Stimulated activated CD8-positive, alpha-beta memory T cell treated with anti-CD3 and anti-CD28 coated beads, Interleukin-2, amount 100 ng/mL, for 48 hours (primary cell): ENCODE measurements around the gene MPV17L2.
"Not testable (repeated sequence)": the region's sequence is repeated elsewhere in the genome, so short reads cannot be mapped to it uniquely, and the experiment has no call there.

Experiments used
- DNase-seq, 2 donors: peaks; one replicate each; pipeline ENCODE4 v3.0.0-alpha.2; 2020; ENCODE audit warnings: low read depth in 2 of 2

The MPV17L2 gene

DNA sequence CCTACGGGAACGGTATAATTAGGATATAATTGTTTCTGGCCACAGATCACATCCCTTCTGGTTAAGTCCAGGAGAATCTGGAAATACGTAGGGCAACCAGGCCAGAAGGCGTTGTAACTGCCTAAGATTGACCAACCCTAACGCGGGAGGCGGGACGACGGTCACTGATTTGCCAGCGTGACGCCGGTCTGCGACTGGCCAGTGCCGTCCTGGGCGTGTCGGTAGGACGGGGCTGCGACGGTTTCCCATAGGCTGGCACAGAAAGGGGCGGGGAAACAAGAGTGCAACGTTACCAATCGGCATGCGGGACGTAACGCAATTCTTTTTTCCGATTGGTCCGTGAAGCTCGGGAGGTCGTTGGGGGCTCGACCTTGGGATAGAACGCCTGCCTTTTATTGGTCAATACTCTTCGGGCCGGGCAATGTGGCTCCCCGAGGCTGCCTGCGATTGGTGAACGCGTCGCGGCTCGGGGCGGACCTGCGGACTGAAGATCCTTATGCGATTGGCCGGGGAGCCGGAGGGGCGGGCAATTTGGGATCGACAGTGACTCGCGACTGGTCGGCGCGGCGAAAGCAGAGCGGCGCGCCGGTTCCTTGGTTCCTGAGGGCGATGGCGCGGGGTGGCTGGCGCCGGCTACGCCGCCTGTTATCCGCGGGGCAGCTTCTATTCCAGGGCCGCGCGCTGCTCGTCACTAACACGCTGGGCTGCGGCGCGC lies at the start of gene MPV17L2:
MPV17L2 (plus strand) TSS at position 546 of the 715 bp plus-strand sequence; CDS start at position 610, 64 bp downstream.
- DNase-seq, result peak; percentile 95 to 97

DNA sequence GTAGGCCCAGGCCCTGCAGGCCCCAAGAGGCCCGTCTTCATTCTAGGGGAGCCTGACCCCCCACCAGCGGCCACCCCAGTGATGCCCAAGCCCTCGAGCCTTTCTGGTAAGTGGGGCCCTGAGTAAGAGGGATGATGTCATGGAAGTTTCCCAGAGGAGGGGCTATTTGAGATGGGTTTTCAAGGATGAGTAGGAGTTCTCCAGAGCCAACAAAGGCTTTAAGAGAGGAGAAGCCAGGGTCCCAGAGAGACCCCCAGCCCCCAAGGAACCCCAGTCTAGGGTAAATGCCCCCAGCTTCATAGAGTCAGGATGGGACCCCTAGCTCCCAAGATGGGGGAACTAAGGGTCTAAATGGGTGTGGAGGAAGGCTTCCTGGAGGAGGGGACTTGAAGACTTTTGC lies 49.1 kb upstream of the MPV17L2 start:
- DNase-seq, result no peak

DNA sequence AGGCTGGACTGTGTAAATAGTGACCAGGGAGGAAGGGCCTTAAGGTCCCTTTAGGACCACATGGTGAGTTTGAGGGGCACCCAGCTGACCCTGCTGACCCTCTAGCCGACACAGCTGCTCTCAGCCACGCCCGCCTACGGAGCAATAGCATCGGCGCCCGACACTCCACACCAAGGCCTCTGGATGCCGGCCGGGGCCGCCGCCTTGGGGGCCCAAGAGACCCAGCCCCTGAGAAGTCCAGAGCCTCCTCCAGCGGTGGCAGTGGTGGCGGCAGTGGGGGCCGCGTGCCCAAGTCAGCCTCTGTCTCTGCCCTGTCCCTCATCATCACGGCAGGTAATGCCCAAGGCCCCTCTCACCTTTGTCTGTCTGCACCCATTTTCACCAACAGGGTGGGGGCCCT lies 48.7 kb upstream of the MPV17L2 start:
- no peak for DNase-seq

DNA sequence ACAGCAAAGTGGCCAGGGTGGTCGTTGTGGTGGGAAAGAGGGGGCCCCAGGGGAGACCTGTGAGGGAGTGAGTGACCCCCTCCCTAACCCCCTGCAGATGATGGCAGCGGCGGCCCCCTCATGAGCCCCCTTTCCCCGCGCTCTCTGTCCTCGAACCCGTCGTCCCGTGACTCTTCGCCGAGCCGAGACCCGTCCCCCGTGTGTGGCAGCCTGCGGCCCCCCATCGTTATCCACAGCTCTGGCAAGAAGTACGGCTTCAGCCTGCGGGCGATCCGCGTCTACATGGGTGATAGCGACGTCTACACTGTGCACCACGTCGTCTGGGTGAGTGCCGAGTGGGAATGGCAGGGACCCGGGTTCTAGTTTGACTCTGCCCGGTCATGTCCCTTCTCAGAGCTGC lies 48.1 kb upstream of the MPV17L2 start:
- no peak for DNase-seq

DNA sequence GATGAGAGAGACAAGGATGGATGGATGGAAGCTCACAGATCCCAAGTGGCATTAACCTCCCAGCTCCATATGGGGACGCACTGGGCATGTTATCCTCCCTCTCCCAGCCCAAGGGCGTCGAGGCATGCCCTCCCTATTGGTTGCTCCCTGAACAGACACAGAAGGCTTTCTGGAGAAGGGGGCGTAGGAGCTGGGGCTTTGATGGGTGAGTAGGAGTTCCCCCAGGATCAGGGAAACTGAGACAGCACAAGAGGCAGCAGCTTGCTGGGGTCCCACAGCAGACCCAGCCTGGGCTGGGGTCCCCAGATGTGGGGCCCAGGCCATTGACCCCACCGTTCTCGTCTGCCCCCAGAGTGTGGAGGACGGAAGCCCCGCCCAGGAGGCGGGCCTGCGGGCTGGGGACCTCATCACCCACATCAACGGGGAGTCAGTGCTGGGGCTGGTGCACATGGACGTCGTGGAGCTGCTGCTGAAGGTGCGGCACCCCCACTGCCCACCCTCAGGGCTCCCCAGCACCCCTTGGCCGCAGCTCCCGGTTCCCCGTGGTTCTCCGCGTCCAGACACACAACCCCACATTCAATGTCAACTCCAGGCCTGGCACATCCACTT lies 47.5 kb upstream of the MPV17L2 start:
- DNase-seq, result no peak

DNA sequence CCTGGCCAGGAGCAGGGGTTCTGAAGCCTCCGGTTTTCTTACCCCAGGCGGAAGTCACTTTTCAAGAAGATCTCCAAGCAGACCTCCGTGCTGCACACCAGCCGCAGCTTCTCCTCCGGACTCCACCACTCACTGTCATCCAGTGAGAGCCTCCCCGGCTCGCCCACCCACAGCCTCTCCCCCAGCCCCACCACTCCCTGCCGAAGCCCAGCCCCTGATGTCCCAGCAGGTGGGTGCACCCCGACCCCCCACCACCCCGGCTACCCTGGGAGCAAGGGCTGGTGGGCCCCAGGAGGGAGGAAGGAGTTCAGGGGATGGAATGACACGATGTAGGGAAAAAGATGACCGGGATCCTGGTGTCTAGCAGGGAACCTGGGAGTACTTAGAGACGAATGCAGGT lies 45.6 kb upstream of the MPV17L2 start:
- no peak for DNase-seq

DNA sequence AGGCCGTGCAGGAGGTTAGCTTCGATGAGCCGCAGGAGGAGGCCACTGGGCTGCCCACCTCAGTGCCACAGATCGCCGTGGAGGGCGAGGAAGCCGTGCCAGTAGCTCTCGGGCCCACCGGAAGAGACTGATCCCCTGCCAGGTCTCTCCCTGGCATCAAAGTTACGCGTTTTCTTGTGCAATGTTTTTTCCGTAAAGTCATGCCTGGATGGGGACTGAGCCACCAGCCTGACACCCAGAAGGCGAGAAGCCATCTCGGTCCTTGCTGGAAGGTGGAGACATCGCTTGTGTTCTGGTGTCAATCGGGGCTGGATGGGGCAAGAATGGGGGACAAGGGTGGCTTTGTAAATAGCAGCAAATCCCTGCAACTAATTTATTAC lies 43.4 kb upstream of the MPV17L2 start:
- no peak for DNase-seq

DNA sequence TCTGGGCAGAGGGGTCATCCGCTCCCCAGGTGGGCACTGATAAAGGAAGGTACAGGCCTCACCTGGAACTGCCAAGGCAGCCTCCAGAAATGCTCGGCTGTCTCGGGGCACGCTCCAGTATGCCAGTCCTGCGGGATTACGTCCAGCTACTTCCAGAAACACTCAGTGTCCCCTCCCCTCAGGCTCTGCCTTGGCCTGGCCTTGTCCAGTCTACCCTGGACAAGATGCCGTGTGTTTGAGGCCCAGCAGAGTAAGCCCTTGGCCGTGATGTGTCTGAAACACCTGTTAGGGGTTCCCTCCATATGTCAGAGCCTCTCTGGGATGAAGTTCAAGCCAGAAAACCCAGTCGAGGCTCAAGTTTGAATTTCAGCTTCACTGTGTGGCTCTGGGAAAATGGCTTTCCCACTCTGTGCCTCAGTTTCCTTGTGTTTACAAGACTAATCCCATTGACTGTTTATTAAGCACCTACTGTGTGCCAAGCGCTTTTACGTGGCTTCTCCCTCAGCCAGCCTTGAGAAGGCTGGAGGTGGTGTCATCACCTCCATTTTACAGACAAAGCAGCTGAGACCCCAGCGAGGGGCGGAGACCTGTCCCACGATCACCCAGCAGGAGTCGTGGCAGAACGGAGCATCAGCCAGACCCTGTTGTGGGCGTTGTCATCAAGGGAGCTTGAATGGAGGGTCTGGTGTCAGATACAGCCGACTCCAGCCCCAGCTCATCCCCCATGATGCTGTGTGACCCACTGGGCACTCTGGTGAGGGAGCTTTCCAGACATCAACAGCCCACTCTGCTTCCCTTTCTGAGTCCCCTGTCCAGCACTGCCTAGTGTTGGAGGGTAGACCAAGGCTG lies 42.0 kb upstream of the MPV17L2 start:
- DNase-seq, result no peak

DNA sequence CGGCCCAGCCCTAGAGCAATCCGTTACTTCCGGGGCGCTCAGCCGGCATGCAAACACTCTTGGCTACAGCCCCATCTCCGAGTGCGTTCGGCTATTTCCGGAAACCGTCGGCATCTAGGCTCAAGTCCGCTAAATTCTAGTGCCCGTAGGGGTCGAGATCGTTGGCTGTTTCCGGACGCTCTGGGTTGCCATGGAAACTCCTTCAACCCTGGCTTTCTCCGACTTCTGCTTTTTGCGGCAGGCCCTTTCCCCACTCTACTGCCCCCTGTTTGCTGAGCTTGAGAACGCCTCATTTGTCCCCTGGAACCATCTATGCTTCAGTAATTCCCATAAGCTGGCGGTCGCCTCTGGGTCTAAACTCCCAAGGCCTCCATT lies 40.6 kb upstream of the MPV17L2 start:
- DNase-seq, result peak; percentile 94 to 98

DNA sequence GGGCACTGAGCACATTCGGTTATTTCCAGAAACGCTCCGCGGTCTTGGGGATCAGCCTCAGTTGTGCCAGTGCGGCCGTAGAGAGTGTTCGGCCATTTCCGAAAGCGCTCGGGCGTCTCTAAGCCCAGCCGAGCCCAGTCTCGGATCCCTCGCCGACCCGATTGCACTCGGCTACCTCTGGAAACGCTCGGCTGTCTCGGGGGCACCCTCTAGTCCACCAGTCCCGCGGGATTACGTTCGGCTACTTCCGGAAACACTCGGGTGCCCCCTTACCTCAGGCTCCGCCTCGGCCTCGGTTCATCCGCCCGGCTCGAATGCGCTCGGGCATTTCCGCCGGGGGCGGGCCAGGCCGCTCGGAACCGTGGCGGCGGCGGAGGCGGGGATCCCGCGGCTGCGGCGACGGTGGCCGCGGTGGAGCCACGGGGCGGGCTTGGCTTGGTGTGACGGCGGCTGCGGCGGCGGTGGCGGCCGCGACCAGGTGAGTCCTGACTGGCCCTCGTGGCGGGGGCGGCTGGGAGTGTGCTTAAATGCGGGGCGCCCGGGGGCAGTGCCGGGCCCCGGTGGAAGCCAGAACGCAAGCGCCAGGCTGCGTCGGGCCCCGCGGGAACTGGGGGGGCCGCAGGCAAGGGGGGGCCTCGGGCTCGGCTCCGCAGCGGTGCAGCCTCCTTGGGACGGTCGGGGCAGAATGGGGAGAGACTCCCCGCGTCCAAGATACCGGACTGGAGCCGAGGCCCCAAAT lies 40.0 kb upstream of the MPV17L2 start, which contains the start of gene PIK3R2:
PIK3R2 (plus strand) TSS at position 347 of the 739 bp plus-strand sequence. CDS start 2,717 bp downstream, outside the sequence.
- DNase-seq, result peak; percentile 97 to 100

DNA sequence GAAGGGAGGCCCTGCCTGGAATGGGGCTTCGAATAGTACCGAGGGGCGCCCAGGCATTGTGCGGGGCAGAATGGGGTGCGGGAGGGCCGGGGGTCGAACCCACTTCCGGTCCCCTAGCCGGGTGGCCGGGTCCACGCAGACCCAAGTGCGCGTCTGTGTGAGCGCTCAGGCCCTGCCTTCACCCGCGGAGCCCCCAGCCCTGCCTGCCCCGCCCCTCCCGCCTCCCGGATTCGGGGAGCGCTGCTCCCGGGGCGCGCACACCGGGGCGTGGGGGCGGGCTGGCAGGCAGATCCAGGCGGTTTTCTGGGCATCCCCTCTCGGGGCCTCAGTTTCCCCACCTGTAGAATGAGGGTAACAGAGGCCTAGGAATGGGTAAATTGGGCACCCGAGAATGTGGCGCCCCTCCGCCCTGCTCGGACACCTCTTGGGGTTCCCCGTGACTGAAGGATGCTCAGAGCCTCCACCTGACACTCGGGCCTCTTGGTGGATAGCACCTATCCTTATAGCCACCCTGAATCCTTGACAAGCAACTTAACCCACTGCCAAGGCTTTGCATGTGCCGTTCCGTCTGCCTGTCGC lies 39.4 kb upstream of the MPV17L2 start:
- no peak for DNase-seq

DNA sequence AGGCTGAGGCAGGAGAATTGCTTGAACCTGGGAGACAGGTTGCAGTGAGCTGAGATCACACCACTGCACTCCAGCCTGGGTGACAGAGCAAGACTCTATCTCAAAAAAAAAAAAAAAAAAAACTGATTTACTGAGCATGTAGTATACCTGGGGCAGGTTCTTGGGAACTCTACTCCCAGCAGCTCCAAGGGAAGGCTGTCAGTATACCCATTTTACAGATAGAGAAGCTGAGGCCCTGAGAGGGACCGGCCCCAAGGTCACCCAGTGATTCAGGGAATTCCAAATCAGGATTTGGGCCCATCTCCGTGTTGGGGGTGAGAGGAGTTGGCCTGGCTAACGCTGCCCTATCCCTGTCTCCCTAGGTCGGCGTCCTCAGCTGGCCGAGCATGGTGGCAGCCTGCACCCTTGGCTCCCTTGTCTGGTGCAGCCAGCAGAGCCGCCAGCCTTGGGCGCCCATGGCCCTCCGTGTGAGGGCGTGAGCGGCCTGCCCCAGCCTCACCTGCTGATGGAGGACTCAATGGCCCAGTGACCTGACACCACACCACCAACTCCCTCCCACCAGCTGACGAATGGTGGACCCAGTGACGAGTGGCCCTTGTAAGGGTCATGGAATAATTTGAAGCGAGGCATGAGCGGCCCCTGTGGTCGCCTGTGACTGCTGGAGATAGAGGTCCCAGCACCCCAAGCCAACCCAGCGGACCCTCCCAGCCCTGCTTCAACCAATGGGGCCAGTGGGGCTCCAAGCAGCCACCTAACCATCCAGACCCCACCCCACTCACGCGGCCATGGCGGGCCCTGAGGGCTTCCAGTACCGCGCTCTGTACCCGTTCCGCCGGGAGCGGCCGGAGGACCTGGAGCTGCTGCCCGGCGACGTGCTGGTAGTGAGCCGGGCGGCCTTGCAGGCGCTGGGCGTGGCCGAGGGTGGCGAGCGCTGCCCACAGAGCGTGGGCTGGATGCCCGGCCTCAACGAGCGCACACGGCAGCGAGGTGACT lies 37.6 kb upstream of the MPV17L2 start:
- no peak for DNase-seq

DNA sequence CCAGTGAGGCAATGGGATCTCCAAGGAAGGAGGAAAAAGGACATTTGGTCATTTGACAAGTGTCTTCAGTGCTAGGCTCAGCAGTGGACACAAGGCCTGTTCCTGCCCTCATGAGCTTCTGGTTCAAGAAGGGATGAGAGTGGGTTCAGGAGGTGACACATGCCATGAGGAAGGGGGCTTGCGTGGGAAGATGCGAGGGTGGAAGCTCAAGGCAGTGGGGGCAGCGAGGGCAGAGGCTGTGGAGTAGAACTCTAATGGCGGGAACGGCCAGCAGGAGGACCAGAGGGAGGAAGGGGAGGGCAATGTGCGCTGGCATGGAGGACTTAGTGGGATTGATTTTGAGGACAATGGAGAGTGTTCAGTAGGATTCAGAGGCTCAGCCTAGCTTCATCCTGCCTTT lies 36.8 kb upstream of the MPV17L2 start:
- no peak for DNase-seq

DNA sequence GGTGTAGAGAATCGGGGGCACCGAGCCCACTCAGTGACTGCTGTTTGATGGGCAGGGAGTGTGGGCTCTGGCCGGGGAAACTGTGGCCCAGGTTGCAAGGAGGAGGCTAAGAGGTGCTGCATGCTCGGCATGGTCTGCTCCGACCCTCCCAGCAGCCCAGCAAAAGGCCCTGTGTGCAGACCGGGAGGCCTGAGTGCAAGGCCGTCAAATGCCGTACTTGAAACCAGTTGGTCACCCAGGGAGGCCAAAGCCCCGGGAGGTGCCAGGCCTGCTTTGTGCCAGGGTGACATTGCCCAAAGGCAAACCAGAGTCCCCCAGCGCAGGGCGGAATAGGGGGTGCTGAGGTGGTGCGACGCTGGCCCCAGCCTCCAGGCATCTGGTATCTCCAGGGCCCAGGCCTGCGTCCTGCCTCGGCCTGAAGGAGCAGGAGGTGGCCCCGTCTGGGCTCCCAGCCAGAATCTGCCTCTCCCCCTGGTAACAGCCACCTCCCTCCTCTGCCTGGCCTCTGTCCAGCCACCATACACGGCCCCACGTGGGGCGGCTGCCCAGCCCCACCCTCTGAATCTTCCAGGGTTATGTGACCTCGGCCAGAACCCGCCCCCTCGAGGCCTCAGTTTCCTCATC lies 36.1 kb upstream of the MPV17L2 start:
- no peak for DNase-seq

DNA sequence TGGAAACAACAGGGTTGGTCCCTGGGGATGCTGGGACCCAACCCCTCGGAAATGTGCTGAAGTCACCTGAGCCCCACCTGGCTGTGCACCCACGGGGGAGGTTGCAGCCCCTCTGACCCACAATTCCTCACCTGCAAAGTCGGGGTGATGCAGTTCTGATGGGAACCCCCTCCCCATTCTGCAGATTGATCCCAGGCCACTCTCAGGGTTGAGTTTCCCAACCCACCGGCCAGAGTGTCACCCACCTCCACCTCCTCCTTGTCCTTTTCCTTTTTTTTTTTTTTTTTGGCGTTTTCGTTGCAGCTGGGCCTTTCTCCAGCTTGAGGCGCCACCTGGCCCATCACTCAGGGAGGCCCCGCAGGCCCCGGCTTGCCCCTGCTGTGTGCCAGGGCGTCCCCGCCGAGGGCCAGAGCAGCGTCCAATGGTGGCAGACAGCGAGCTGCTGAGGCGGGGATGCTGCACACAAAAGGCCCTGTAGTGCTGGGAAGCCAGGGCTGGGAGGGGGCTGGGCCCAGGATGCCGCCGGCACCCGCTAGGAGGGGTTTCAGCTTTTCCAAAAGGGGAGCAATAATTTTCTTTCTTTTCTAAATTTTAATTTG lies 35.5 kb upstream of the MPV17L2 start:
- DNase-seq, result no peak

DNA sequence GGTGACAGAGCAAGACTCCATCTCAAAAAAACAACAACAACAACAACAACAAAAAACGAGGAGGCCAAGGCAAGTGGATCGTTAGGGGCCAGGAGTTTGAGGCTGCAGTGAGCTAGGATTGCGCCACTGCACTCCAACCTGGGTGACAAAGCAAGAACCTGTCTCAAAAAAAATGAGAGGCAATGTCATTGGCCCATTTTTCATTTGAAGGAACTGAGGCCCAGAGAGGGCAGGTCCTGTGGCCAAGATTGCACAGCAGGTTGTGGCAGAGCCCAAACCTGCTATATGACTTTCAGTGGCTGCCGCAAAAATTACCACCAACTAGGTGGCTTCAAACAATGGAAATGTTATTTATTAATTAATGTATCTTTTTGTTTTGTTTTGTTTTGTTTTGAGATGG lies 34.6 kb upstream of the MPV17L2 start:
- DNase-seq, result no peak

DNA sequence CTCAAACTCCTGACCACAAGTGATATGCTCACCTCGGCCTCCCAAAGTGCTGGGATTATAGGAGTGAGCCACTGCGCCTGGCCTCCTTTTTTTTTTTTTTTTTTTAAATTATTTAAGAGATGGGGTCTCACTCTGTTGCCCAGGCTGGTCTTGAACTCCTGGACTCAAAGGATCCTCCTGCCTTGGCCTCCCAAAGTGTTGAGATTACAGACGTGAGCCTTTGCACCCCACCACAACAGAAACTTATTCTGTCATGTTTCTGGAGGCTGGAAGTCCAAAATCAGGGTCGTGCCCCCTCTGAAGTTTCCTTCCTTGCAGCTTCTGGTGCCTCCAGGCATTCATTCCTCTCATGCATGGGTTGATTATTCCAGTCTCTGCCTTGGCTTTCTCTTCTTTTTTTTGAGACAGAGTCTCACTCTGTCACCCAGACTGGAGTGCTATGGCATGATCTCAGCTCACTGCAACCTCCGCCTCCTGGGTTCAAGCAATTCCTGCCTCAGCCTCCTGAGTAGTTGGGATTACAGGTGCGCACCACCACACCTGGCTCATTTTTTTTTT lies 33.9 kb upstream of the MPV17L2 start:
- DNase-seq, result not testable (repeated sequence)

DNA sequence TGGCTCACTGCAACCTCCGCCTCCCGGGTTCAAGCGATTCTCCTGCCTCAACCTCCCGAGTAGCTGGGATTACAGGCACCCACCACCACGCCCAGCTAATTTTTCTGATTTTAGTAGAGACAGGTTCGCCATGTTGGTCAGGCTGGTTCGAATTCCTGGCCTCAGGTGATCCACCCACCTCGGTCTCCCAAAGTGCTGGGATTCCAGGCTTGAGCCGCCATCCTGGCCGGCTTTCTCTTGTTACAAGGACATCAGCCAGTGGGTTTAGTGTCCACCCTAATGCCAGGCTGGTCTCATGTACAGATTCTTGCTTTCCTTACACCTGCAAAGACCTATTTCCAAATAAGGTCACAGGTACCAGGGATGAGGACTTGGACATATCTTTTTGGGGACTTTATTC lies 33.2 kb upstream of the MPV17L2 start:
- no peak for DNase-seq

DNA sequence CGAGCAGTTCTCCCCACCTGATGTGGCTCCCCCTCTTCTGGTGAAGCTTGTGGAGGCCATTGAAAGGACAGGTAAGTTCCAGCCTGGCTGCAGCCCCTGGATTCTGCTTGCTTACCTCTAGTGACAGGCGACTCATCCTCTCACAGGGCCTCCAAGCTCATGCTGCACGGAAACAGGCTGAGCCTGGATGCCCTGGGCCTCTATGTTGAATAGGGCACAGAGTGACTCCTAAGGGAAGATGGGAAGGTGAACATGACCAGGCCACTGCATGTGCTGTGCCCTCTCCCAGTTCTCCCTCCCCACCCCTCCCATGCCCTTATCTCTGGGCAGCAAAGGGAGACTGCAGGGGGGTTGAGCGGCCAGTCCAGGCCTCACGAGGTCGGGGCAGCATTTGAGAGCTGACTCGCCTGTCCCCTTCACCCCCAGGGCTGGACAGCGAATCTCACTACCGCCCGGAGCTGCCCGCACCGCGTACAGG lies 32.5 kb upstream of the MPV17L2 start:
- no peak for DNase-seq
